Putamen (tissue), 1 donor: ENCODE data around the gene NKAIN2.

Source experiments
- DNase-seq: peaks from one replicate; pipeline ENCODE4 v3.0.0-alpha.2; 2016; ENCODE audit warnings: low spot score

NKAIN2 gene

GRCh38 chr6:124029567-124029966, 225.9 kb downstream of the NKAIN2 start:
- DNase-seq, result no peak

- no peak for DNase-seq
These were observed 229.8 kb downstream of the NKAIN2 start for GRCh38 chr6:124033501-124033900.

GRCh38 chr6:124036384-124036783, 232.7 kb downstream of the NKAIN2 start:
- no peak for DNase-seq

- DNase-seq, result no peak
These were observed 237.0 kb downstream of the NKAIN2 start for GRCh38 chr6:124040655-124041054.

GRCh38 chr6:124052120-124052519, 248.5 kb downstream of the NKAIN2 start:
- DNase-seq, result no peak

- DNase-seq, result no peak
These were observed 249.7 kb downstream of the NKAIN2 start for GRCh38 chr6:124053315-124053714.

GRCh38 chr6:124054034-124054433, 250.4 kb downstream of the NKAIN2 start:
- peak; percentile 7 for DNase-seq

GRCh38 chr6:124055395-124055794, 251.7 kb downstream of the NKAIN2 start:
- DNase-seq, result no peak

- no peak for DNase-seq
These were observed 252.3 kb downstream of the NKAIN2 start for GRCh38 chr6:124055963-124056362.

GRCh38 chr6:124056407-124057334, 253.0 kb downstream of the NKAIN2 start:
- no peak for DNase-seq

GRCh38 chr6:124057461-124057860, 253.8 kb downstream of the NKAIN2 start:
- no peak for DNase-seq

GRCh38 chr6:124064317-124065113, 260.9 kb downstream of the NKAIN2 start:
- no peak for DNase-seq

GRCh38 chr6:124066269-124066668, 262.6 kb downstream of the NKAIN2 start:
- no peak for DNase-seq

GRCh38 chr6:124066946-124067552, 263.4 kb downstream of the NKAIN2 start:
- DNase-seq, result no peak

GRCh38 chr6:124069230-124069950, 265.7 kb downstream of the NKAIN2 start:
- no peak for DNase-seq

- no peak for DNase-seq
These were observed 269.4 kb downstream of the NKAIN2 start for GRCh38 chr6:124073021-124073420.

- DNase-seq, result no peak
These were observed 270.3 kb downstream of the NKAIN2 start for GRCh38 chr6:124073820-124074587.

- DNase-seq, result no peak
These were observed 270.9 kb downstream of the NKAIN2 start for GRCh38 chr6:124074606-124075005.

GRCh38 chr6:124076336-124077048, 272.8 kb downstream of the NKAIN2 start:
- DNase-seq, result no peak

GRCh38 chr6:124078169-124078568, 274.5 kb downstream of the NKAIN2 start:
- DNase-seq, result no peak
